Right lobe of liver (tissue), 4 donors: ENCODE results near the gene SNRNP48.

Experiments
- CTCF ChIP-seq, 4 donors: fragments of 200-600 bp in 3 of 4; fragments of 450-650 bp in 1 of 4; IDR thresholded peaks; one replicate each; pipeline versions ENCODE4 v1.5.1 to v1.8.0; 2016 to 2022; ENCODE audit warnings: antibody characterized with exemption in 4 of 4, mild to moderate bottlenecking in 2 of 4
- POLR2A ChIP-seq: fragments of 450-650 bp; IDR thresholded peaks from one replicate; pipeline ENCODE4 v1.6.1; 2017; ENCODE audit warnings: antibody characterized with exemption, mild to moderate bottlenecking
- donor health status: DM: no; HTN: no; CAD: no.
- donor health status: DM: no; HTN: no; CAD: no.
- donor health status: DM: no; HTN: yes; CAD: no.

GRCh38 chr6:7550433-7550801 lies 39.6 kb upstream of the SNRNP48 start:
- TF ChIP-seq POLR2A (no peak), CTCF (IDR thresholded peaks at IDR 0.05) (no peak)
